Osteoblast (primary cell): Measurements from ENCODE around the gene OTOR. TPM values are rescaled to one million over a fixed set of nuclear protein-coding genes. Genes with fewer than 3 reads are reported as not detected.

ENCODE experiments used
- DNase-seq: peaks from one replicate; pipeline ENCODE4 v3.0.0; 2011; ENCODE audit warnings: low spot score, mixed read lengths; ENCODE audit not compliant: insufficient read length; ENCODE audit errors: missing footprints
- H2AFZ ChIP-seq: 2 replicates; pipeline ENCODE4 v1.6.0; 2011; ENCODE audit warnings: mild to moderate bottlenecking, low read length
- H3K27ac ChIP-seq: 2 replicates; pipeline ENCODE4 v1.5.1; 2011; ENCODE audit warnings: mild to moderate bottlenecking, low read depth, low read length, moderate library complexity
- H3K27me3 ChIP-seq: 2 replicates; pipeline ENCODE4 v1.6.0; 2012; ENCODE audit warnings: mild to moderate bottlenecking, control low read depth, inconsistent platforms, low read length, moderate library complexity; ENCODE audit not compliant: insufficient read depth
- H3K36me3 ChIP-seq: 2 replicates; pipeline ENCODE4 v1.5.1; 2011; ENCODE audit warnings: mild to moderate bottlenecking, low read length, control low read depth, moderate library complexity; ENCODE audit not compliant: insufficient read depth
- H3K4me1 ChIP-seq: 2 replicates; pipeline ENCODE4 v1.5.1; 2011; ENCODE audit warnings: mild to moderate bottlenecking, low read length, control low read depth, moderate library complexity; ENCODE audit not compliant: insufficient read depth
- H3K4me2 ChIP-seq: 2 replicates; pipeline ENCODE4 v1.6.0; 2011; ENCODE audit warnings: mild to moderate bottlenecking, low read length; ENCODE audit not compliant: insufficient read depth
- H3K4me3 ChIP-seq: fragments of 200-600 bp; sonication (generic); 3 replicates; pipeline ENCODE4 v1.5.1; 2012; ENCODE audit warnings: mild to moderate bottlenecking, low read length, inconsistent platforms; ENCODE audit not compliant: insufficient read depth
- H3K79me2 ChIP-seq: 2 replicates; pipeline ENCODE4 v1.6.0; 2012; ENCODE audit warnings: mild to moderate bottlenecking, low read length, control low read depth, inconsistent platforms; ENCODE audit not compliant: insufficient read depth
- H3K9me3 ChIP-seq: 2 replicates; pipeline ENCODE4 v1.5.1; 2011; ENCODE audit warnings: low read depth, low read length, control low read depth
- H4K20me1 ChIP-seq: 2 replicates; pipeline ENCODE4 v1.6.0; 2012; ENCODE audit warnings: mild to moderate bottlenecking, low read length, control low read depth; ENCODE audit not compliant: insufficient read depth
- total RNA-seq: library from RNA; depleted of rRNA; stranded (reverse); fragments of >200 nt; gene quantifications from 2 replicates; pipeline ENCODE4 v1.2.3, GENCODE V29; 2012
- TF ChIP-seq, protein P1 (sequence below): IDR thresholded peaks from 2 replicates; pipeline ENCODE4 v1.5.1; 2011; ENCODE audit warnings: mild to moderate bottlenecking, low read depth, low read length, moderate library complexity; ENCODE audit errors: extremely low read depth

Gene OTOR
- total RNA-seq, 1 donor = not detected

DNA sequence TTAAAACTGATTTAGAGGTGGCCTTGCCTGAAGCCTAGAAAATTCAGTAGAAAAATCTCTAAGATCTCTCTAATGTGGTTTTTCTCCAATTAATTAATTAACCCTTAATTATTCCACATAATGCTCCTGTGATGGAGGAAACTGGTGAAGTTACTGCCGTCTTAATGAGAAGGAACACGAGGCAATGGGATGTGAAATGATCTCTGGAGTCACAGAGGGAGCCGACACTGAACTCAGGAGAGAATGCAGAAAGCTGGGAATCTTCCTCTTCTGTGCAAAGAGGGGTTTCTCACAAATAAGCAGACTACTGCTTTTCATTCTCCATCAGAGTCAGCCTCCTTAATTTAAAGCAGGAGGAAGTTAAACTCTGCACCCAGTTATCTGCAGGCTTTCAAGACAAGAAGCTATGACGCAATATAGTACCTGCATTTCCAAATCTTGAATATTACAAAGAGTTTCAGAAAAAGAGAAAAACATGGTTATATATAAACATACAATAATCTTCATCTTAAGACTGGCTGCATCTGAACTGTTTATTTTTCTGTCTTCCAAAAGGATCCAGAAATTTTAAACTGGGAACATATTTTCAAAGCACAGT lies 36.4 kb upstream of the OTOR start:
- peaks cover 3% of the 10 kb centered on the region for H3K27me3 ChIP-seq
- H3K79me2 ChIP-seq = no peaks in the 10 kb centered on the region
- H4K20me1 ChIP-seq = no peaks in the 10 kb centered on the region
- TF ChIP-seq, protein P1, sequence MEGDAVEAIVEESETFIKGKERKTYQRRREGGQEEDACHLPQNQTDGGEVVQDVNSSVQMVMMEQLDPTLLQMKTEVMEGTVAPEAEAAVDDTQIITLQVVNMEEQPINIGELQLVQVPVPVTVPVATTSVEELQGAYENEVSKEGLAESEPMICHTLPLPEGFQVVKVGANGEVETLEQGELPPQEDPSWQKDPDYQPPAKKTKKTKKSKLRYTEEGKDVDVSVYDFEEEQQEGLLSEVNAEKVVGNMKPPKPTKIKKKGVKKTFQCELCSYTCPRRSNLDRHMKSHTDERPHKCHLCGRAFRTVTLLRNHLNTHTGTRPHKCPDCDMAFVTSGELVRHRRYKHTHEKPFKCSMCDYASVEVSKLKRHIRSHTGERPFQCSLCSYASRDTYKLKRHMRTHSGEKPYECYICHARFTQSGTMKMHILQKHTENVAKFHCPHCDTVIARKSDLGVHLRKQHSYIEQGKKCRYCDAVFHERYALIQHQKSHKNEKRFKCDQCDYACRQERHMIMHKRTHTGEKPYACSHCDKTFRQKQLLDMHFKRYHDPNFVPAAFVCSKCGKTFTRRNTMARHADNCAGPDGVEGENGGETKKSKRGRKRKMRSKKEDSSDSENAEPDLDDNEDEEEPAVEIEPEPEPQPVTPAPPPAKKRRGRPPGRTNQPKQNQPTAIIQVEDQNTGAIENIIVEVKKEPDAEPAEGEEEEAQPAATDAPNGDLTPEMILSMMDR = no peak
- no peaks in the 10 kb centered on the region for H3K36me3 ChIP-seq
- H2AFZ ChIP-seq = no peak overlapping the region
- H3K4me2 ChIP-seq = no peak overlapping the region
- no peak overlapping the region for H3K27ac ChIP-seq
- DNase-seq = no peak
- no peaks in the 10 kb centered on the region for H3K4me1 ChIP-seq
- no peak overlapping the region for H3K4me3 ChIP-seq
- no peaks in the 10 kb centered on the region for H3K9me3 ChIP-seq

GRCh38 chr20:16712511-16712947 lies 35.6 kb upstream of the OTOR start:
- Histone ChIP-seq H4K20me1 (no peaks in the 10 kb centered on the region), H2AFZ (no peak overlapping the region), H3K27me3 (peaks cover 3% of the 10 kb centered on the region), H3K4me1 (no peaks in the 10 kb centered on the region), H3K4me3 (no peak overlapping the region), H3K79me2 (no peaks in the 10 kb centered on the region), H3K27ac (no peak overlapping the region), H3K9me3 (no peaks in the 10 kb centered on the region), H3K4me2 (no peak overlapping the region), H3K36me3 (no peaks in the 10 kb centered on the region)
- no peak for DNase-seq
- TF ChIP-seq, protein P1 = no peak

DNA sequence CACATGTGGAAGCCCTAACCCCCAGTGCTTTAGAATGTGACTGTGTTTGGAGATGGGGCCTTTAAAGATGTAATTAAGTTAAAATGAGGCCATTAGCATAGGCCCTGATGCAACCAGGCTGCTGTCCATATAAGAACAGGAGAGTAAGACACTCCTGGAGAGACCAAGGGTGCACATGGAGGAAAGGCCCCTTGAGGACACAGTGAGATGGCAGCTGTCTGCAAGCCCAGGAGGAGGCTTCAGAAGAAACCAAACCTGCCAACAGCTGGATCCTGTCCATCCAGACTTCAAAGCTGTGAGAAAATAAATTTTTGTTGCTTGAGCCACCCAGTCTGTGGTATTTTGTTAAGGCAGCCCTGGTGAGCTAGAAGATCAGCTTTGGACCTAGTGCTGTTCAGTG lies 35.1 kb upstream of the OTOR start:
- Histone ChIP-seq H4K20me1 (no peaks in the 10 kb centered on the region), H2AFZ (no peak overlapping the region), H3K9me3 (no peaks in the 10 kb centered on the region), H3K27ac (no peak overlapping the region), H3K4me1 (no peaks in the 10 kb centered on the region), H3K36me3 (no peaks in the 10 kb centered on the region), H3K4me2 (no peak overlapping the region), H3K79me2 (no peaks in the 10 kb centered on the region), H3K4me3 (no peak overlapping the region), H3K27me3 (peaks cover 3% of the 10 kb centered on the region)
- no peak for DNase-seq
- TF ChIP-seq, protein P1 = no peak

DNA sequence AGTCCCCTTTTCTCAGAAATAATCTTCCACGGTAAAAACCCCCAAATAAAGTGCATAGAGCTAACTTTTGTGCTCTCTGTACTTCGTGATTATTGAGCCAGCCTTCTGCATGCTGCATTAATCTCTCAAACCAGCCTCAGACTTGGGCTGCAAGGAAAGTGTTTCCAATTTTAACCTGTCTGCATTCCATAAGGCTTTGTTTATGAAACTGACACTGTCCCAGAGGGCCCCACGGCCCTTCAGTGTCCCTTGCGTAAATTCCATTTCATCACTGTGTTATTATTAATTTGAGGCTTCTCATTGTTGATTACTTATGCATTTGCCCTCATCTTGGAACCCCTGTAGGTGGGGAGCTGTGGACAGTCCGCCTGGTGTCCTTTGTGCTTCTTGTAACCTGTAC lies 33.9 kb upstream of the OTOR start:
- no peak overlapping the region for H3K4me3 ChIP-seq
- H3K36me3 ChIP-seq = no peaks in the 10 kb centered on the region
- no peaks in the 10 kb centered on the region for H4K20me1 ChIP-seq
- no peaks in the 10 kb centered on the region for H3K9me3 ChIP-seq
- H3K4me2 ChIP-seq = no peak overlapping the region
- H3K27me3 ChIP-seq = peaks cover 3% of the 10 kb centered on the region
- no peaks in the 10 kb centered on the region for H3K4me1 ChIP-seq
- DNase-seq = no peak
- H2AFZ ChIP-seq = no peak overlapping the region
- TF ChIP-seq, protein P1 = no peak
- no peaks in the 10 kb centered on the region for H3K79me2 ChIP-seq
- H3K27ac ChIP-seq = no peak overlapping the region
